22Rv1 (cell line): Measurements from ENCODE around the gene MRGPRD.

Source experiments
- H3K27ac ChIP-seq: fragments of 450-650 bp; 2 replicates; pipeline ENCODE4 v1.5.1; 2017
- CTCF ChIP-seq: fragments of 450-650 bp; IDR thresholded peaks from 2 replicates; pipeline ENCODE4 v1.5.1; 2017; ENCODE audit warnings: mild to moderate bottlenecking
- ZFX ChIP-seq: fragments of 450-650 bp; IDR thresholded peaks from 2 replicates; pipeline ENCODE4 v1.6.1; 2017; ENCODE audit warnings: antibody characterized with exemption, borderline replicate concordance

The MRGPRD gene

GRCh38 chr11:69014898-69015549 lies 34.2 kb upstream of the MRGPRD start:
- no peak for TF ChIP-seq ZFX
- no peak for TF ChIP-seq CTCF
- no peak overlapping the region for H3K27ac ChIP-seq

- no peak for TF ChIP-seq ZFX
- TF ChIP-seq CTCF, result no peak
- no peak overlapping the region for H3K27ac ChIP-seq
These were observed 33.5 kb upstream of the MRGPRD start for GRCh38 chr11:69014084-69014851.

GRCh38 chr11:69013009-69013951 lies 32.5 kb upstream of the MRGPRD start, which contains the start of gene MRGPRF:
Gene MRGPRF, minus strand, starts transcription at chr11:69013246. Its CDS starts 3,345 bp downstream, at chr11:69009901.
- TF ChIP-seq CTCF, result no peak; the same call in 1 of the 2 replicates
- no peak for TF ChIP-seq ZFX

GRCh38 chr11:69012092-69013008 lies 31.6 kb upstream of the MRGPRD start:
- no peak overlapping the region for H3K27ac ChIP-seq
- TF ChIP-seq ZFX, result no peak
- no peak for TF ChIP-seq CTCF

More at GRCh38 chr11:69013009-69013951, 32.5 kb upstream of the MRGPRD start, which contains the start of gene MRGPRF:
- H3K27ac ChIP-seq, result no peak within 1 kb of the TSS

- no peak for TF ChIP-seq ZFX
- no peak for TF ChIP-seq CTCF
These were observed 30.9 kb upstream of the MRGPRD start for GRCh38 chr11:69011624-69012091.

GRCh38 chr11:69010964-69011623 lies 30.3 kb upstream of the MRGPRD start:
- no peak overlapping the region for H3K27ac ChIP-seq
- TF ChIP-seq ZFX (no peak), CTCF (no peak)

More at GRCh38 chr11:69011624-69012091, 30.9 kb upstream of the MRGPRD start:
- H3K27ac ChIP-seq, result no peak overlapping the region
